ENCODE data around the gene PHLDB2.
A peak's percentile ranks its signal among the peaks of the same experiment; 100 is the strongest.
"Not testable (repeated sequence)": the region's sequence is repeated elsewhere in the genome, so short reads cannot be mapped to it uniquely, and the experiment has no call there.

The PHLDB2 gene

GRCh38 chr3:111859061-111859973 is at the start of gene PHLDB2:
TSS of gene PHLDB2 (plus strand) at chr3:111859265. CDS start at chr3:111884078, 24,813 bp downstream.
- DNase-seq (ENCODE audit: low spot score): peak; percentile 81

- DNase-seq (ENCODE audit: low spot score): no peak
Observed at GRCh38 chr3:111810909-111811308, 48.2 kb upstream of the PHLDB2 start.

- no peak for DNase-seq (ENCODE audit: low spot score)
Observed at GRCh38 chr3:111811811-111812210, 47.3 kb upstream of the PHLDB2 start.

GRCh38 chr3:111812701-111813100 is 46.4 kb upstream of the PHLDB2 start:
- no peak for DNase-seq (ENCODE audit: low spot score)

GRCh38 chr3:111813441-111813840 is 45.6 kb upstream of the PHLDB2 start:
- no peak for DNase-seq (ENCODE audit: low spot score)

- DNase-seq (ENCODE audit: low spot score): no peak
Observed at GRCh38 chr3:111813979-111814378, 45.1 kb upstream of the PHLDB2 start.

- DNase-seq (ENCODE audit: low spot score): not testable (repeated sequence)
Observed at GRCh38 chr3:111816771-111817170, 42.3 kb upstream of the PHLDB2 start.

- no peak for DNase-seq (ENCODE audit: low spot score)
Observed at GRCh38 chr3:111819927-111820326, 39.1 kb upstream of the PHLDB2 start.

GRCh38 chr3:111820651-111821050 is 38.4 kb upstream of the PHLDB2 start:
- DNase-seq (ENCODE audit: low spot score): no peak

- DNase-seq (ENCODE audit: low spot score): no peak
Observed at GRCh38 chr3:111821891-111822290, 37.2 kb upstream of the PHLDB2 start.

- no peak for DNase-seq (ENCODE audit: low spot score)
Observed at GRCh38 chr3:111822804-111823203, 36.3 kb upstream of the PHLDB2 start.

GRCh38 chr3:111823341-111823855 is 35.7 kb upstream of the PHLDB2 start:
- no peak for DNase-seq (ENCODE audit: low spot score)

- no peak for DNase-seq (ENCODE audit: low spot score)
Observed at GRCh38 chr3:111824351-111824750, 34.7 kb upstream of the PHLDB2 start.

GRCh38 chr3:111827871-111828270 is 31.2 kb upstream of the PHLDB2 start:
- DNase-seq (ENCODE audit: low spot score): no peak

- DNase-seq (ENCODE audit: low spot score): no peak
Observed at GRCh38 chr3:111828530-111828929, 30.5 kb upstream of the PHLDB2 start.

- DNase-seq (ENCODE audit: low spot score): no peak
Observed at GRCh38 chr3:111829023-111829422, 30.0 kb upstream of the PHLDB2 start.

GRCh38 chr3:111831840-111832239 is 27.2 kb upstream of the PHLDB2 start:
- no peak for DNase-seq (ENCODE audit: low spot score)

GRCh38 chr3:111837112-111837511 is 22.0 kb upstream of the PHLDB2 start:
- no peak for DNase-seq (ENCODE audit: low spot score)

GRCh38 chr3:111838133-111838532 is 20.9 kb upstream of the PHLDB2 start:
- no peak for DNase-seq (ENCODE audit: low spot score)

GRCh38 chr3:111846039-111846438 is 13.0 kb upstream of the PHLDB2 start:
- no peak for DNase-seq (ENCODE audit: low spot score)

- DNase-seq (ENCODE audit: low spot score): no peak
Observed at GRCh38 chr3:111846717-111847116, 12.3 kb upstream of the PHLDB2 start.

GRCh38 chr3:111848283-111848682 is 10.8 kb upstream of the PHLDB2 start:
- no peak for DNase-seq (ENCODE audit: low spot score)

- no peak for DNase-seq (ENCODE audit: low spot score)
Observed at GRCh38 chr3:111848778-111849177, 10.3 kb upstream of the PHLDB2 start.

- no peak for DNase-seq (ENCODE audit: low spot score)
Observed at GRCh38 chr3:111850537-111850936, 8.5 kb upstream of the PHLDB2 start.

Measured in D341Med (cell line).